HepG2 (cell line): Measurements from ENCODE around the gene TCF3. TPM values are rescaled to one million over a fixed set of nuclear protein-coding genes. Genes with fewer than 3 reads are reported as not detected.

Source experiments
- GABPB1 ChIP-seq: IDR thresholded peaks from 2 replicates; pipeline ENCODE4 v1.6.1; 2016; ENCODE audit warnings: mild to moderate bottlenecking, missing genetic modification reagents, moderate library complexity, missing compliant biosample characterization
- HNRNPL ChIP-seq: fragments of 200-400 bp; formaldehyde crosslinking; IDR thresholded peaks from 2 replicates; pipeline ENCODE4 v1.6.1; 2017; ENCODE audit warnings: mild to moderate bottlenecking, low read depth, low read length
- RBFOX2 ChIP-seq: fragments of 200-400 bp; formaldehyde crosslinking; IDR thresholded peaks from 2 replicates; pipeline ENCODE4 v1.6.1; 2017; ENCODE audit warnings: low read depth, mild to moderate bottlenecking, low read length
- ZNF224 ChIP-seq: sonication (generic); formaldehyde crosslinking; IDR thresholded peaks from 2 replicates; pipeline ENCODE4 v1.5.0; 2020; ENCODE audit warnings: mild to moderate bottlenecking, missing genetic modification reagents
- ZNF225 ChIP-seq: sonication (generic); formaldehyde crosslinking; IDR thresholded peaks from 2 replicates; pipeline ENCODE4 v1.4.0; 2020; ENCODE audit warnings: mild to moderate bottlenecking, missing genetic modification reagents
- polyA plus RNA-seq, 8 experiments: library from polyadenylated mRNA; depleted of rRNA in 3 of 8; stranded (reverse) in 7 of 8; unstranded in 1 of 8; fragments of >200 nt; fragmentation: Illumina TruSeq in 4 of 8; extraction: Trizol in 4 of 8; gene quantifications; 2 replicates each; pipeline versions ENCODE4 v1.2.1 to v1.2.3, GENCODE V29; 2011 to 2016; ENCODE audit warnings: low read depth in 4 of 8, missing spikeins in 1 of 8, mixed read lengths in 1 of 8; ENCODE audit not compliant: insufficient read depth in 1 of 8
- total RNA-seq, 5 experiments: library from RNA; depleted of rRNA; stranded (reverse); fragments of >200 nt; fragmentation: Illumina TruSeq; extraction: Trizol; gene quantifications; 2 replicates each; pipeline ENCODE4 v1.2.3, GENCODE V29; 2016; ENCODE audit warnings: low read depth in 1 of 5
- TF ChIP-seq, protein P1 (sequence below): sonication (generic); formaldehyde crosslinking; IDR thresholded peaks from 2 replicates; pipeline ENCODE4 v1.8.0; 2022; ENCODE audit warnings: mild to moderate bottlenecking, missing genetic modification reagents, moderate library complexity
- TF ChIP-seq, protein P2 (sequence below): sonication (generic); formaldehyde crosslinking; IDR thresholded peaks from 2 replicates; pipeline ENCODE4 v1.4.0; 2020; ENCODE audit warnings: mild to moderate bottlenecking, missing genetic modification reagents
- TF ChIP-seq, protein P3 (sequence below): IDR thresholded peaks from 2 replicates; pipeline ENCODE4 v1.6.1; 2016; ENCODE audit warnings: low read depth
- TF ChIP-seq, protein P4 (sequence below): sonication (generic); formaldehyde crosslinking; IDR thresholded peaks from 2 replicates; pipeline ENCODE4 v1.4.0; 2020; ENCODE audit warnings: missing genetic modification reagents, mild to moderate bottlenecking, borderline replicate concordance

The TCF3 gene
- total and polyA plus RNA-seq, 2 of the 13 experiments (the other 11 are each of a cell fraction or from before 2014, with no cell fraction given) = 51.4 to 53.2 TPM

DNA sequence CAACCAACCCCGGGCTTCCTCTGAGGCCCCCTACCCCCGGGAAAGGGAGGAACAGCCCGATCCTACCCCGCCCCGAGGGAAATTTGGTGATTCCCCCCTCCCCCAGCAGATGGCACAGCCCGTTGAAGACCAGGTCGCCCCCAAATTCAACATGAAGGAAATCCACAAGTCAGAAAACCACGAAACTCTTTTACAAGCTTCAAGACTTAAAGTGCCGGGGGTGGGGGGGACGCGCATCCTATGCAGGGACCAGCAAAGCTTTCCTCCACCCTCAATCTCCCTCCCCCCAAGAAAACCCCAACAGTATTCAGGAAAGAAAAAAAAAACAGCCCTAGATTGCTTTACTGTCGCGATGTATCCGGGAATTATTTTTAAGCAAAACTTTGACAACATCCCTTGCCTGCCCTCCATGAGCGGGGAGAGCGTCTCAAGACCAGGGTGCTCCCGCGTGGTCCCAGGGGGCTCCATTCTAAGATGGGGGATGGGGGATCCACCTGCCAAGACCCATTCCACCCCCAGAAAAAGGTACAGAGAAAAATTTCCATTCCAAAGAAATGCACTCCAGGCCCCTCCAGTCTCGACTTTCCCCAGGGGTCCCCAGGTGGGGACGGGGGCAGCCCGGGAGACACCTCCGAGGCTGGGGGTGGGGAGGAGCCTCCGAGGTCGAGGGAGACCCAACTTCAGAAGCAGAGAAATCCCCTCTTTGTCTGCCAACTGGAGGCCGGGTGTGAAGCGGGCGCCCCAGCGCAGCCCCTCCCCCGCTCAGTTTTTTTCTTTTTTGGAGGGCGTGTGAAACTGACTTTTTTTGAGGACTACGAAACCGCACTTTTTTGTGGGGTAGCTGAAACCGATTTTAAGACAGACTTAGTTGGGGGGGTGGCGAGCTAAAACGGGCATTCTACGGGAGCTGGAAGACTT, 1.5 kb downstream of the TCF3 start (continued):
- TF ChIP-seq, protein P1, sequence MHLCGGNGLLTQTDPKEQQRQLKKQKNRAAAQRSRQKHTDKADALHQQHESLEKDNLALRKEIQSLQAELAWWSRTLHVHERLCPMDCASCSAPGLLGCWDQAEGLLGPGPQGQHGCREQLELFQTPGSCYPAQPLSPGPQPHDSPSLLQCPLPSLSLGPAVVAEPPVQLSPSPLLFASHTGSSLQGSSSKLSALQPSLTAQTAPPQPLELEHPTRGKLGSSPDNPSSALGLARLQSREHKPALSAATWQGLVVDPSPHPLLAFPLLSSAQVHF (CRISPR knock-in tag) = no peak
- TF ChIP-seq, protein P2, sequence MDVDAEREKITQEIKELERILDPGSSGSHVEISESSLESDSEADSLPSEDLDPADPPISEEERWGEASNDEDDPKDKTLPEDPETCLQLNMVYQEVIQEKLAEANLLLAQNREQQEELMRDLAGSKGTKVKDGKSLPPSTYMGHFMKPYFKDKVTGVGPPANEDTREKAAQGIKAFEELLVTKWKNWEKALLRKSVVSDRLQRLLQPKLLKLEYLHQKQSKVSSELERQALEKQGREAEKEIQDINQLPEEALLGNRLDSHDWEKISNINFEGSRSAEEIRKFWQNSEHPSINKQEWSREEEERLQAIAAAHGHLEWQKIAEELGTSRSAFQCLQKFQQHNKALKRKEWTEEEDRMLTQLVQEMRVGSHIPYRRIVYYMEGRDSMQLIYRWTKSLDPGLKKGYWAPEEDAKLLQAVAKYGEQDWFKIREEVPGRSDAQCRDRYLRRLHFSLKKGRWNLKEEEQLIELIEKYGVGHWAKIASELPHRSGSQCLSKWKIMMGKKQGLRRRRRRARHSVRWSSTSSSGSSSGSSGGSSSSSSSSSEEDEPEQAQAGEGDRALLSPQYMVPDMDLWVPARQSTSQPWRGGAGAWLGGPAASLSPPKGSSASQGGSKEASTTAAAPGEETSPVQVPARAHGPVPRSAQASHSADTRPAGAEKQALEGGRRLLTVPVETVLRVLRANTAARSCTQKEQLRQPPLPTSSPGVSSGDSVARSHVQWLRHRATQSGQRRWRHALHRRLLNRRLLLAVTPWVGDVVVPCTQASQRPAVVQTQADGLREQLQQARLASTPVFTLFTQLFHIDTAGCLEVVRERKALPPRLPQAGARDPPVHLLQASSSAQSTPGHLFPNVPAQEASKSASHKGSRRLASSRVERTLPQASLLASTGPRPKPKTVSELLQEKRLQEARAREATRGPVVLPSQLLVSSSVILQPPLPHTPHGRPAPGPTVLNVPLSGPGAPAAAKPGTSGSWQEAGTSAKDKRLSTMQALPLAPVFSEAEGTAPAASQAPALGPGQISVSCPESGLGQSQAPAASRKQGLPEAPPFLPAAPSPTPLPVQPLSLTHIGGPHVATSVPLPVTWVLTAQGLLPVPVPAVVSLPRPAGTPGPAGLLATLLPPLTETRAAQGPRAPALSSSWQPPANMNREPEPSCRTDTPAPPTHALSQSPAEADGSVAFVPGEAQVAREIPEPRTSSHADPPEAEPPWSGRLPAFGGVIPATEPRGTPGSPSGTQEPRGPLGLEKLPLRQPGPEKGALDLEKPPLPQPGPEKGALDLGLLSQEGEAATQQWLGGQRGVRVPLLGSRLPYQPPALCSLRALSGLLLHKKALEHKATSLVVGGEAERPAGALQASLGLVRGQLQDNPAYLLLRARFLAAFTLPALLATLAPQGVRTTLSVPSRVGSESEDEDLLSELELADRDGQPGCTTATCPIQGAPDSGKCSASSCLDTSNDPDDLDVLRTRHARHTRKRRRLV (CRISPR knock-in tag) = no peak
- TF ChIP-seq, protein P3, sequence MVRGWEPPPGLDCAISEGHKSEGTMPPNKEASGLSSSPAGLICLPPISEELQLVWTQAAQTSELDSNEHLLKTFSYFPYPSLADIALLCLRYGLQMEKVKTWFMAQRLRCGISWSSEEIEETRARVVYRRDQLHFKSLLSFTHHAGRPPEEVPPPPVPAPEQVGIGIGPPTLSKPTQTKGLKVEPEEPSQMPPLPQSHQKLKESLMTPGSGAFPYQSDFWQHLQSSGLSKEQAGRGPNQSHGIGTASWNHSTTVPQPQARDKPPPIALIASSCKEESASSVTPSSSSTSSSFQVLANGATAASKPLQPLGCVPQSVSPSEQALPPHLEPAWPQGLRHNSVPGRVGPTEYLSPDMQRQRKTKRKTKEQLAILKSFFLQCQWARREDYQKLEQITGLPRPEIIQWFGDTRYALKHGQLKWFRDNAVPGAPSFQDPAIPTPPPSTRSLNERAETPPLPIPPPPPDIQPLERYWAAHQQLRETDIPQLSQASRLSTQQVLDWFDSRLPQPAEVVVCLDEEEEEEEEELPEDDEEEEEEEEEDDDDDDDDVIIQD = no peak
- no peak for TF ChIP-seq RBFOX2
- TF ChIP-seq GABPB1 (CRISPR knock-in tag) = no peak
- TF ChIP-seq, protein P4, sequence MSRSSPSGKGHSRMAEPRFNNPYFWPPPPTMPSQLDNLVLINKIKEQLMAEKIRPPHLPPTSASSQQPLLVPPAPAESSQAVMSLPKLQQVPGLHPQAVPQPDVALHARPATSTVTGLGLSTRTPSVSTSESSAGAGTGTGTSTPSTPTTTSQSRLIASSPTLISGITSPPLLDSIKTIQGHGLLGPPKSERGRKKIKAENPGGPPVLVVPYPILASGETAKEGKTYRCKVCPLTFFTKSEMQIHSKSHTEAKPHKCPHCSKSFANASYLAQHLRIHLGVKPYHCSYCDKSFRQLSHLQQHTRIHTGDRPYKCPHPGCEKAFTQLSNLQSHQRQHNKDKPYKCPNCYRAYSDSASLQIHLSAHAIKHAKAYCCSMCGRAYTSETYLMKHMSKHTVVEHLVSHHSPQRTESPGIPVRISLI (CRISPR knock-in tag) = peak; percentile 75
- no peak for TF ChIP-seq ZNF224 (CRISPR knock-in tag)
- TF ChIP-seq ZNF225 (CRISPR knock-in tag) = no peak
- 0 out of 2 replicates have a peak, but pooled peaks have one; percentile 30 for TF ChIP-seq HNRNPL
